NCI-H460 (cell line): ENCODE results near the gene SPACDR. TPM values are rescaled to one million over a fixed set of nuclear protein-coding genes. Genes with fewer than 3 reads are reported as not detected.
A peak's percentile ranks its signal among the peaks of the same experiment; 100 is the strongest.

Experiments used
- DNase-seq: peaks from one replicate; pipeline ENCODE4 v3.0.0-alpha.2; 2016; ENCODE audit warnings: low read depth; ENCODE audit errors: extremely low read depth
- total RNA-seq: library from RNA; depleted of rRNA; stranded (reverse); fragments of >200 nt; shearing (Covaris generic); gene quantifications from 2 replicates; pipeline ENCODE4 v1.2.3, GENCODE V29; 2014

The SPACDR gene
- total RNA-seq, 1 experiment from 2014 or later: 0.27 TPM

DNA sequence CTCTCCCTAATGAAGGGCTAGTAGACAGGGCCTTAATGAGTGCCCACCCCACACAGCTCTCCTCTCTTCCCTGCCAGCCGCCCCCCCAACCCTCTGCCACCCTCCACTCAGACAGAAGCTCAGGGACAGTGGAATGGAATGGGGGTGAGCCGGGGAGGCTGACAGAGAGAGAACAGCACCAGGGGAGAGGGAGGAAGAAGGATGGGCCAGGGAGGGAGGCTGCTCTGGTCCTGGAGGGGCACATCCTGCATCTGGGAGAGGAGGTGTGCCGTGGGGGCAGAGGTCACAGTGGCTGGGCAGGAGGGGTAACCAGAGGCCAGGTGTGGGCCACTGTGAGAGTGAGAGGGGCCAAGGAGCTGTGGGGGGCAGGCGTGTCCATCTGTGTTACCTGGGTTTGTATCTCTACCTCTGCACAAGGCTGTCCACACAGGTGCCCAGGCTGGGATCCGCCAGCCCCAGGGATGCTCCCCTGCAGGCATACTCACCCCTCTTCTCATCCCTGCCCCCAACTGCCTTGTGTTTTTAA is 22.1 kb upstream of the SPACDR start:
- no peak for DNase-seq

DNA sequence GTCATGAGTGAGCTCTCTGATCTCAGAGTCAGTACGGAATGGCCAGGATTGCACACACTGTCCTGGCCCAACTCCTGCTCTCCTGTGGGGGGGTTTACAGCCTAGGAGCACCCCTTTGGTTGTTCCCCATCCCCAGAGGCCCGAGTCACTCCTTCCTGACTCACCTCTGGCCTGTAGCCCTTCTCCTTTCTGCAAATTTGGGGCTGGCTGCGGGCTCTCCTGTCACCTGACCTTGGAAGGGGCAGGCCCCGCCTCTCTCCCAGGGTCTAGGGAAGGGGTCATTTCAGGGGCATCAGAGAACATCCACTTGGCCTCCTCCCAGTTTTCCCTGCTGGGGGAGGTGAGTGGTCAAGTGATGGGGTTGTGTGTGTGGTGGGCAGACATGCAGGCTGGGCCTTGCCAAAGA is 21.4 kb upstream of the SPACDR start:
- DNase-seq: no peak

- DNase-seq: no peak
These were observed 20.6 kb upstream of the SPACDR start for GRCh38 chr7:100484673-100485045.

- no peak for DNase-seq
These were observed 19.9 kb upstream of the SPACDR start, which contains the start of gene NYAP1 for GRCh38 chr7:100483722-100484672. TSS of gene NYAP1 (plus strand) at chr7:100483927. CDS start at chr7:100485312, 1,385 bp downstream.

DNA sequence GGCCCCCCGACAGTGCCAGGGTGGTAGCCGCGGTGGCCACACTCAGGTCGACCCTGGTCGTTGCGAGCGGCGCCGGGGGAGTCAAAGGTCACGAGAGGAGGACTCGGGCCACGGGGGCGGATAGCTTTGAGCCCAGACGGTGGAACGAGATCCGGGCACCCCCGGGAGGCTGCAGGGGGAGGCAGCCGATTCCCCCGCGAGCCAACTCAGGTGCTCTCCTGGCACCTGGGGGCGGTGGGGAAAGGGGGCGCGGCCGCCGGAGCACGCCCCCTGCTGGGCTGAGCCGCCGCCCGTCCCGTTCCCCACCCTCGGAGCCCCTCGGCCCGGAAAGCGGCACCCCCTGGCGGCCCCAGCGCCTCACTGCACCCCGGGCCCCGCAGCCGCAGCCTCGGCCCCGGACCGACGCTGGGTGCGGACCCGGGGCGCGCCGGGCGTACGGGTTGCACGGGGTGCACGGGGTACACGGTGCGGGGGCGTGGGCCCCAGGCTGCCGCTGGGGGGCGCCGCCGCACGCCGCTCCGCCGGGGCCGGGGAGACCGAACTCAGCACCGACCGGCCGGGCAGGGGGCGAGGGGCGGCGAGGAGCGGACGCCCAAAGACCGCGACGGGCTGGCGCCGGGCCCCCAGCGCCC is 19.1 kb upstream of the SPACDR start:
- peak; percentile 36 for DNase-seq

GRCh38 chr7:100482728-100483089 is 18.6 kb upstream of the SPACDR start:
- DNase-seq: no peak

- no peak for DNase-seq
These were observed 17.4 kb upstream of the SPACDR start for GRCh38 chr7:100481466-100481865.

DNA sequence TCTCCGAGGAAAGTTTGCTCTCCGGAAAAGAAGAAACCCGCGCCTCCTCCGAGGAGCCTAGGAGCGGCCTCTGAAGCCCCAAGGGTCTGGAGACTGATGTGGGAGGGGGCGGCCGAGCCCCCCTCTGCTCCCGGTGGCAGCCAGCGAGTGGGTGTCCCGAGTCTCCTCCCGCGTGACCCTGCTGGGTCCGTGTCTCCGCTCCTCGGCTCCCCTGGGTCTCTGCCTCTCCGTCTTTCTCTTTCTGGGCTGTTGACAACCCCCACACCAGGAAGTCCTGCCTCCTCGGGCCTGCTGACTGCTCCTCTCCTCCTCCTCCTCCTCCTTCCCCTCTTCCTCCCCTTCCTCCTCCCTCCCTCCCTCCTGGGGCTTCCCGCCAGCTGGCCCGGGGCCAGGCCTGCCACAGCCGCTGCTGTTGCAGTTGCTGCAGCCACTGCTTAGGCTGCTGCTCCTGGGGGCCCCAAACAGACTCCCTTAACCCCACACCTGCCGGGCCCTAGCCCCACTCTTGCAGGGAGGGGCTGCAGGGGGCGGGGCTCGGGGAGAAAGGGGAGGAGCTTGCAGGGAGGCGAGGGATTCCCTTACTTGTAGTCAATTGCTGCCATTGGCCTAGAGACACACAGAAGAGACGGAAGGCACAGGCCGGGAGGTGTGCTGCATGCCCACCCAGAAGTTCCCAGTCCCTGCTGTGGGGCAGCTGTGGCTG is 15.0 kb upstream of the SPACDR start, which contains the start of gene TSC22D4:
TSC22D4 (minus strand) TSS at position 257 of the 703 bp plus-strand sequence. CDS start 1,176 bp downstream, outside the sequence.
- DNase-seq: peak; percentile 82

DNA sequence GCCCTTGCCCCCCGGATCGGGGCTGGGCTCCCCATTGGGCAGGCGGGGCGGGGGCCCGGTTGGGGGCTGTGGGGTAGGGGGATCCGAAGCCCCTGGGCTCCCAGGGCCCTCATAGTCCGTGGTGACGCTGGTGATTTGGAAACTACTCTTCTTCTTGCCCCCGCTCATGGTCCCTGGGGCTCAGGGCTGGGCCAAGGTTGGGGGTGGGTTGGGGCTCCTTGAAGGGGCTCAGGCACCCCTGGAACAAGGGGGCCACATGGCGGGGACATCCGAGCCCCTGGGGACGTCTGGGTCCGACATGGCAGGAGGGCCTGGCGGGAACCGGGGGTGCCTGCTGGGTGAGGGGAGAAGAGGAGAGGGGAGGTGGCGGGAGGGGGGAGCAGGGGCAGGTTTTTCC is 13.8 kb upstream of the SPACDR start:
- DNase-seq: no peak

GRCh38 chr7:100476903-100477870 is 13.1 kb upstream of the SPACDR start:
- DNase-seq: no peak

DNA sequence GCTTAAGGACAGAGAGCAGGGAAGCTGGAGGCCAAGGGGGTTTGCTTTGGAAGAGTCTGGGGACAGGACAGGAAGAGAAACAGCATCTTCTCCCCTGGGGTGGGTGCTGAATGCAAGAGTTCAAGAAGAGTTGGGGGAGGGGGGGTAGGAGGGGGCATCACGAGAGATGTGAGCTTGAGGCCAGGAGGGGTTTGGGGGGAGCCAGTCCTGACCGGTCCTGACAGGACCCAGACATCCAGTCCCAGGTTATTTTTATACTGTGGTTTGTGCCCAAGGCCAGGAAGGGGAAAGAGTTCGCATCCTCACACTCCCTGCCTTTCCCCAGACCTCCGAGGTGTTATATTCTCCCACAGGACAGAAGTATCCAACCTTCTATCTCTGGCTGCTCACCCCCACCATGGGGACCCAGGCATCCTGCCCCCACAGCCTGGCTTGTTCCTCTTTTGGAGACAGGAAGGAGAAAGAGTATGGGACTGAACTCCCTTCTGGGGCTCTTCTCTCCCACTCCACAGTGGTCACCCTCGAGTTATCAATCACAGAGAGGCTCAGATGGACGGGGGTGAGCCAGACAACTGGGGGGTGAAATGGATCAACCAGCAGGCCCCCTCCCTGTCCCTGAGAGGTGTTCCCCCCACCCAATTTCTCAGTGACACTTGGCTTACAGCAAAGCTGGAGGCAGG is 12.2 kb upstream of the SPACDR start:
- DNase-seq: no peak

- DNase-seq: no peak
These were observed 11.5 kb upstream of the SPACDR start for GRCh38 chr7:100475549-100475948.

DNA sequence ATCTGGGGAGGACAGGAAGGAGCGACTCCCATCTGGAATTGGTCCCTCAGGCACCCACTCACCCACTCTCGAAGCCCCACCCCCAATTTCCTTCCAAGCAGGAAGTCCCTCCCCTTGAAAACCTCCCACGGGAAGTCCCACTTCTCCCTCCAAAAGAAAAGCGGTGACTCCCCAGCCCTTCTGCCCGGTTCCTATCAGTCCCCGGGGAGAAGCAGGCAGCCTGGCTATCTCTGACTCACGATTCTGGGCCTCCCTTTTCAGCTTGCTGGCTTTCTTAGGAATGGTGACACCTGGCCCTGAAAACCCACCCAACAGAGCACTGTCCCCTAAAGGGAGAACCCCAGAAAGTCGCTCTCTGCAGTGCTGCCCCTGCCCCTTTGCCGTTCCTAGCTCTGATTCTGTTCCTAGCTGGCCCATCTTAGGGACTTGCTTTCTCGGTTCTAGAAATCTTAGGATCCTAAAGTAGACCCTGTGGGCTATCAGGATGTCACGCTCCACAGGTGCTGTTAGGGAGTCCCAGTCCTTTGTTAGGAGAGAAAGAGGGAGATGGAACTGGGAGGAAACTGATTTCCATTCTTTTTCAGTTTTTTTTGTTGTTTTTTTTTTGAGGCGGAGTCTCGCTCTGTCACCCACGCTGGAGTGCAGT is 8.9 kb upstream of the SPACDR start:
- DNase-seq: no peak

- no peak for DNase-seq
These were observed 8.2 kb upstream of the SPACDR start for GRCh38 chr7:100472121-100472851.

DNA sequence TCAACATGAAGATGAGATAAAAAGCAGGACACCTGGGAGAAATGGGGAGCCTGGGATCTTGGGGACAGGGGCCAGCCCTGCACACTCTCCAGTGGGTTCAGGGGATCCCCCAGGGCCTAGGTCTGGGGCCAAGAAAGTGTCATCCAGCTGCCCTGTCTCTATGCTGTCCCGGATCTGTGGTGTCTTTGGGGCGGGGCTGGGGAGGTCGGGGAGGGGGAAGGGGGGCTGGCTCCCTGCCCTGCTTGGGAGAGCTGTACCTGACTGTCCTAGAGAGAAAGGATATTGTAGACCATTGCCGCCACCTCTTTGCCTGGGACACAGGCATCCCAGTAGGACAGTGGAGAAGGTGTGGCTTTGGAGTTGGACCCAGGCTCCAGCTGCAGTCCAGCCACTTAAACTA is 7.0 kb upstream of the SPACDR start:
- no peak for DNase-seq

DNA sequence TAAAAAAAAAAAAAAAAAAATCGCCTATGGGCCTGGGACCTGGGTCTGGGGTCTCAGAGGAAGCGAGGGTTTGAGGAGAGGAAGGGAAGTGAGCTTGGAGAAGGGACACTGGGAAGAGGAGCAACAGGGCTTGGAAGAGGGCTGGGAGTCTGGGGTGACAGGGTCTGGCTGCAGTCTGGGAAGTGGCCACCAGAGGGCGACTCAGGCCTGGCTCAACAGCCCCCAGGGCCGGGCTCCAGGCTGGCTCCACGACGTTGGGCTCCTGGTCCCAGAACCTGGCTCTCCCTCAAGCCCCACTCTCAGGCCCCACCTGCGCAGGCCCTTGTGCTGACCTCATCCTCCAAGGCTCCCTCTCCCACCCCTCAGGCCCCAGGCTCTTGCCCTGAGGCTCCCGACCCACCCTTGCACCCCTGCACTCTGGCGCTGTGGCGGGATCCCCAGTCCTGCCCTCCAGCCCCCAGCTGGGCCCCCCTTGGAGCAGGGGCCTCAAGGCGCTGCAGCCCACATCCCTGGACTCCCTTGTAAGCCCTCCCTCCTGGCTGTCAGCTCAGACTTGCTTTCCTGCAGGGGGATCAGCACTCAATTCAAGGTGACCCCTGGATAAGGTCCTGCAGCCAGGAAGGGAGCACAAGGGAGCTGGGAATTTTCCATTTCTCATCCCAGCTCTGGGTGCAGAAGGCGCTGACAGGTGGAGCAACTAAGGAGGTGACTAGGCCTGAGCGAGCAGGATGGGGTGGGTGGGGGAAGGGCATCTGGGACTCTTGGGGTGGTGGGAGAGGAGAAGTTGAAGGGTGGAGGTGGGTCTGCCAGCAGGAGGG is 5.4 kb upstream of the SPACDR start:
- peak; percentile 63 for DNase-seq
